GM18499 (cell line): ENCODE results near the gene SCAPER.

ENCODE experiments used
- ATAC-seq: cut with Tn5 transposase; IDR thresholded peaks from one replicate; pipeline ENCODE4 v1.9.1; 2021; ENCODE audit warnings: moderate number of reproducible peaks; ENCODE audit not compliant: insufficient read depth, unreplicated experiment

The SCAPER gene

GRCh38 chr15:76905013-76905839 lies at the start of gene SCAPER:
Gene SCAPER (minus strand): TSS chr15:76905340. CDS start chr15:76883817, 21,523 bp downstream.
- no peak for ATAC-seq

- ATAC-seq = no peak
These were observed 49.6 kb upstream of the SCAPER start for GRCh38 chr15:76954744-76955143.

GRCh38 chr15:76953913-76954312 lies 48.8 kb upstream of the SCAPER start:
- no peak for ATAC-seq

DNA sequence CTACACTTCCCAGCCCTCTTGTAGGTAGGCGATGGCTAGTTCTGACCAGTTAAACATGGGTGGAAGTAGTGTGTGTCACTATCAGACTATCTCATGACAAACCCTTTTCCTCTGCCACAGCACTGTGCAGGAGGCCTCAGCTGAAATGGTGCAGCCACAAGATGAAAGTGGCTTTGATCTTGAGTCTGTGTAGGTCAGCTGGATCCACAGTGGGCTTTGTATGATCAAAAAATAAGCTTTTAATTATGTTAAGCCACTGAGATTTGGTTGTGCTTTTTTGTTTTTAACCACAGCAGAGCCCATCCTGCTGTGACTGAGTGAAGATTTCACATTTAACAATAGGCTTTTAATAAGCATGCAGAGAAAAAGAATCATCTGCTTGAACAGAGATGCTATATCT lies 46.1 kb upstream of the SCAPER start:
- ATAC-seq = no peak

DNA sequence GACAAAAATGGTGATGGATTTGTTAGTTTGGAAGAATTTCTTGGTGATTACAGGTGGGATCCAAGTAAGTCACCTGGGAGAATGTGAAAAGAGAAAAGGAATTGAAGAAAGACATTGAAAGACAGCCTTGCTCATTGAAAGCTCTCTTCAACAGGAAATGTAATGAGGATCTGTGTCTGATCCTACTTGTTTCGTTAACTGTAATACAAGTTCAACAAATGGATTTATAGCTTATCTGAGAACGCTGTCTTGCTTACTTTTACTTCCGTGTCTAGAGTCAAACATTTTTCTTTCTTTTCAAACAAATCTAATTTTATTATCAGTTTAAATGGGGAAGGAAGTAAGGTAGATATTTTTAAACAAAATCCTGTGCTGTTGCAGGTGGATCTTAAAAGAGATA lies 42.3 kb upstream of the SCAPER start:
- no peak for ATAC-seq

- ATAC-seq = no peak
These were observed 40.5 kb upstream of the SCAPER start for GRCh38 chr15:76945494-76946093.

GRCh38 chr15:76942331-76942730 lies 37.2 kb upstream of the SCAPER start:
- no peak for ATAC-seq

- no peak for ATAC-seq
These were observed 36.5 kb upstream of the SCAPER start for GRCh38 chr15:76941636-76942035.

DNA sequence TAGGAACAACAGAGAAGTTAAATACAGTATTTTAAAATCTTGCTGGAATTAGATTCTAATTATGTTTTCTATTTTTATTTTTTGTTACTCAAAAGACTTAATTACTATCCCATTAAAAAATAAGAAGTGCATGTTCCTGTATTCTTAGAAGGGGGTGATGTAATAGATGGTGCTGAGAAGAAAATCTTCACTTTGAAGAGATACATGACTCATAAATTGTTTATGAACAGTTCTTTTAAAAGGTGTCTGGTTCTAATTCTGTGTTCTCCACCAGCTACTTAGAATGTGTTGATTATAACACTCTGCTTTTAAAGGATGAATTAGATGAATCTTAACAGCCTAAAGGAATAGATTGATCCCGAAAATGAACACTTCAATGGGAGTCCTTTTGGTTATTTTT lies 34.6 kb upstream of the SCAPER start:
- ATAC-seq = no peak

GRCh38 chr15:76938752-76939151 lies 33.6 kb upstream of the SCAPER start:
- no peak for ATAC-seq

GRCh38 chr15:76936671-76937070 lies 31.5 kb upstream of the SCAPER start:
- no peak for ATAC-seq

- no peak for ATAC-seq
These were observed 30.5 kb upstream of the SCAPER start for GRCh38 chr15:76935620-76936019.

GRCh38 chr15:76932135-76932966 lies 27.2 kb upstream of the SCAPER start:
- ATAC-seq = no peak

DNA sequence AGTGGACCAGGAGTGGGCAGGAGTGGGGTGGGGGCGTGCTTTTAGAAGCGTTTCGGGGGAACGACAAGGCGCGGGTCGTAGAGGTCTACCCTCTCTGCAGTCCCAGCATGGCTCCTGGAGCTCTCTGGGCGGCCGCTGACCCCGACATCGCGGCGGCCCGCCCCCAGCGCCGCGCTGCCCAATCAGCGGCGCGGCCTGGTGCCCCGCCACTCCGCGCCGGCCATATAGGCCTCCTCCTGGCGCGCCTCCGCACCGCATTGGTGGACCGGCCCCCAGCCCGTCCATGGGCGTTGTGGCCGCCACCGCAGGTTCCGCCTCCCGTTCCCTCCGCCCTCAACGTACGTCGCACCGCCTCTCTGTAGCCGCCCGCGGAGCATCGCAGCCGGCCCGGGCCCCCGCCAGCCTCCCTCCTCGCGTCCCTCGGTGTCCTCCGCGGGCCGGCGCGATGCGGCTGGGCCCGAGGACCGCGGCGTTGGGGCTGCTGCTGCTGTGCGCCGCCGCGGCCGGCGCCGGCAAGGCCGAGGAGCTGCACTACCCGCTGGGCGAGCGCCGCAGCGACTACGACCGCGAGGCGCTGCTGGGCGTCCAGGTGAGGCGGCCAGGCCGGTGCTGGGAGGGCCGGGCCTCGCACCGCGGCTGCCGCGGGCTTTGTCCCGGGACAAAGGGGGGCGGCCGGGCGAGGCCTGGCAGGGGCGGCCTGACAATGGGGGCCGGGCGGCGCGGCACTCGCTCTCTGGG lies 26.4 kb upstream of the SCAPER start, which contains the start of gene RCN2:
Gene RCN2 (plus strand): TSS at position 353 of the 738 bp plus-strand sequence. CDS start 93 bp downstream, at position 446.
- peak; percentile 92 for ATAC-seq

DNA sequence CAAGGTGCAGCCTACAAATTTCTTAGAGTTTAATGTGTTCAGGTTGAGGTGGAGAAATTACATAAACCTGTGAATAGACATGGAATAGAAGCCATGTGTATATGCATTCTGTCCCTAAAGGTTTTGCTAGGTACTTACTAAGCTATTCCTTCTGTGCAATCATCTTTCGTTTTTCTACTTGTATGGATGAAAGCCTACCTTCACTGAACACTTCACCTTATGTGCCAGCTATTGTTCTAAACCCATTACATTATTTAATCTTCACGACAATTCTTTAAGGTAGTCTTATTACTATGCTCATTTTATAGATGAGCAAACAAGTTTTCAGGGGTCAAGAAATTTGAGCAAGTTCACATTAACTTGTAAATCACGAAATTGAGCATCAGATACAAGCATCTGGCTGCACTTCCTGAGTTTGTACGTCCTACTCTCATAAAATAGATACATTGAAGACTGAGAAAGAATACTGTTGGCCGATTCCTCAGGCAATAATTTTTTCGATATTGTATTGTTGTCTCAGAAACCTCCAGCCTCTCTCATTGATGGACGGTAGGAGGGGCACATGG lies 25.8 kb upstream of the SCAPER start:
- no peak for ATAC-seq

DNA sequence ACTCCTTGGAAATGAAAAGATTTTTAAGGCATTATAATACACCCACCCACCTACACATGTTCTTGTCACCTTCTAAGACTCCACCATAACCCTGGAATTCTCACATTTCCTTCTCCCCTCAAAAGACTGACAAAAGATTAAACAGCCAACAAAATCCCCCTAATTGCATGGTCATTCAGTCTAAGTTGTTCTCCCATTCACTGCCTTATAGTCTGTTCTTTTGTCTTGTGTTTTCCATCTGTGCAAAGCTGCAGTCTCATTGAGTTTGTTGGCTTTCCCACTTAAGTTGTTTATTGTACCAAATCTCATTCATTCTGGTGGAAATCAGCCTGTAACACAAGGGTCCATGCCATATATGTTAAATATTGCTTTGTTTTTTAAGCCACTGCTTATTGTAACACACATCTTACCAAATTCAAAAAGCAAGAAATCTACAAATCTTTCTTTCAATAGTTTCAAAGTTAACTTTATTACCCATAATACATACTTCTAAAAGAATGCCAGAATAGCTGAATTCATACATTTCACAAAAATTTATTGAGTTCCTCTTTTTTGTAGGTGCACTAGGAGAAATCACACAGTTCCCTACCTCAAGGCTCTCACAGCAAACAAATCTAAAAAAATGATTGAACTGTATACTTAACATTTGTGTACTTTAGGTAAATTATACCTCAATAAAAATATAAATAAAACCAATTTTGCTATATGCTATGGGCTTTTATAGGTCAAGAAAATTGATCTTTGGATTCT lies 24.0 kb upstream of the SCAPER start:
- ATAC-seq = no peak

DNA sequence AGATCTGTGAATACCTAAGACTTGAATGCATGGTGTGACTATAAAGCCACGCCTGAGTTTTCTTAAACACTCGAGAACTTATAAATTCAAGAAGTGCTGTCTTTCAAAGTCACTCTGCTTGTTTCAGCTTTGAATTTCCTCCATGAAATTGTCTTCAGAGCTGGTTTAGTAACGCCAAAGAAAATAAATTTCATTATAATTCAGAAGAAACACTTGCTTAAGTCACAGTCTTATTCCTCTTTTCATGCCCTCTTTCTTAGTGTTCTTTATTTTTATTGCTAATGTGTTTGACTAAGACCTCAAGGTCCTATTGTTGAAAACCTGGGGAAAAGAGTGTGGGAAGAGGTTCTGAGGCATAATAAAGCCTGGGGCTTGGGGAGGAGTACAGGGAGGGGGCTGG lies 23.1 kb upstream of the SCAPER start:
- no peak for ATAC-seq

DNA sequence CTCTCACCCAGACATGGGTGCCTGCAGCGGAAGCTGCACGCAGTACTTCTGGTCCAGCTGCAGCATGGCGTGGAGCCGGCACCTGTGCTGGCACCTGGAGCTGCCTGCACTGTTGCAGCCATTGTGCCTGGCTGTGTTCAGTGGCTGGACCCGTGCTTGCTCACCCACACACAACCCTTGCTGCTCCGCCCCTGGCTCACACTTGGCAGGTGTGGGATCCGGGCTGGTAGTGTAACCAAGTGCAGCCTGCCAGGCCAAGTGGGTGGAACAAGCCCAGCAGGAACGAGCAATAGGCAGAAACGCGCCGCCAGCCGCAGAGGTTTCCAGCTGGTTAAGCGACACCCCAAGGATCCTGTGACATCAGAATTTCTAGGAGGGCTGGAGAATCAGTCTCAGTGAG lies 11.2 kb upstream of the SCAPER start:
- ATAC-seq = no peak

- ATAC-seq = no peak
These were observed 8.6 kb upstream of the SCAPER start for GRCh38 chr15:76913737-76914136.
